Activated CD4-positive, alpha-beta T cell treated with anti-CD3 and anti-CD28 coated beads for 36 hours (primary cell): ENCODE data around the gene CDC42BPG. TPM values are rescaled to one million over a fixed set of nuclear protein-coding genes. Genes with fewer than 3 reads are reported as not detected.

Experiments
- ATAC-seq: fragments of 200-7000 bp; cut with Tn5 transposase; one replicate; pipeline ENCODE4 v1.10.0; 2021; ENCODE audit warnings: mild to moderate bottlenecking, moderate library complexity
- CTCF ChIA-PET: fragments of 350-600 bp; sonication (Branson Sonifier 250); formaldehyde crosslinking; loops from one replicate; lab custom pipeline; 2021; ENCODE audit warnings: antibody characterized with exemption; lab: Charles Lee
- POLR2A ChIA-PET: fragments of 350-600 bp; sonication (Branson Sonifier 250); formaldehyde crosslinking; loops from one replicate; lab custom pipeline; 2021; ENCODE audit warnings: antibody characterized with exemption, inconsistent platforms; lab: Charles Lee
- DNase-seq: peaks from one replicate; pipeline ENCODE4 v3.0.0-alpha.2; 2020
- H3K27ac Mint-ChIP-seq: one replicate; pipeline ENCODE4 v1.8.0; 2021; ENCODE audit warnings: mixed read lengths
- H3K27me3 Mint-ChIP-seq: one replicate; pipeline ENCODE4 v1.8.0; 2021; ENCODE audit warnings: mixed read lengths
- H3K36me3 Mint-ChIP-seq: one replicate; pipeline ENCODE4 v1.8.0; 2021; ENCODE audit warnings: low read depth, mixed read lengths
- H3K4me1 Mint-ChIP-seq: one replicate; pipeline ENCODE4 v1.8.0; 2021; ENCODE audit warnings: mixed read lengths
- H3K4me3 Mint-ChIP-seq: one replicate; pipeline ENCODE4 v1.8.0; 2021; ENCODE audit warnings: mild to moderate bottlenecking, moderate library complexity, mixed read lengths
- H3K9me3 Mint-ChIP-seq: one replicate; pipeline ENCODE4 v1.8.0; 2021; ENCODE audit warnings: low read depth, mixed read lengths
- intact Hi-C, 2 experiments: fragments of 100-400 bp; cut with DNase I in 1 of 2; cut with micrococcal nuclease in 1 of 2; formaldehyde crosslinking; loops; one replicate each; pipeline versions ENCODE4 v1.14.2 to v1.15.1; 2022 to 2024; cut with DNase I, micrococcal nuclease
- total RNA-seq, 2 experiments: library from RNA; stranded (reverse); gene quantifications; one replicate each; pipeline ENCODE4 v1.2.3, GENCODE V29; 2021

CDC42BPG gene
- total RNA-seq, 2 experiments from 2014 or later = 0.28 to 0.39 TPM

- intact Hi-C loops = no loop called here
- POLR2A ChIA-PET = no interaction called here
Observed at GRCh38 chr11:64842366-64842759, 2.1 kb downstream of the CDC42BPG start.

GRCh38 chr11:64841592-64842365 lies 2.7 kb downstream of the CDC42BPG start:
- DNase-seq (no peak), ATAC-seq (no peak)
- Mint-ChIP-seq H3K27me3 (no peaks in the 10 kb centered on the region), H3K27ac (no peak overlapping the region), H3K36me3 (no peaks in the 10 kb centered on the region), H3K4me1 (peaks cover 10% of the 10 kb centered on the region), H3K4me3 (no peak overlapping the region), H3K9me3 (no peaks in the 10 kb centered on the region)
- POLR2A ChIA-PET = no interaction called here
- CTCF ChIA-PET = interaction anchor here (1.0 to 15.7 kb wide), 2 partner anchors 51 to 174 kb away, joined by 3 to 377 read pairs; no protein-coding TSS in a partner anchor
- intact Hi-C loops = no loop called here

More at GRCh38 chr11:64842366-64842759, 2.1 kb downstream of the CDC42BPG start:
- Mint-ChIP-seq H3K27me3 (no peaks in the 10 kb centered on the region), H3K4me1 (peaks cover 15% of the 10 kb centered on the region), H3K27ac (no peak overlapping the region), H3K4me3 (no peak overlapping the region), H3K36me3 (no peaks in the 10 kb centered on the region), H3K9me3 (no peaks in the 10 kb centered on the region)
- CTCF ChIA-PET = interaction anchor here (0.5 to 15.7 kb wide), 3 partner anchors 50 to 173 kb away, joined by 3 to 377 read pairs (median 3); no protein-coding TSS in a partner anchor
- DNase-seq (no peak), ATAC-seq (no peak)

GRCh38 chr11:64839887-64840782 lies 4.3 kb downstream of the CDC42BPG start:
- intact Hi-C loops = no loop called here

GRCh38 chr11:64839335-64839734 lies 5.1 kb downstream of the CDC42BPG start:
- POLR2A ChIA-PET = no interaction called here
- H3K27me3 Mint-ChIP-seq = no peaks in the 10 kb centered on the region
- CTCF ChIA-PET = interaction anchor here (1.7 kb wide), 1 partner anchor 10 kb away, joined by 6 read pairs; no protein-coding TSS in a partner anchor

More at GRCh38 chr11:64839887-64840782, 4.3 kb downstream of the CDC42BPG start:
- ATAC-seq (no peak), DNase-seq (no peak)
- Mint-ChIP-seq H3K27me3 (no peaks in the 10 kb centered on the region), H3K4me1 (peaks cover 7% of the 10 kb centered on the region), H3K36me3 (no peaks in the 10 kb centered on the region), H3K9me3 (no peaks in the 10 kb centered on the region), H3K4me3 (no peak overlapping the region), H3K27ac (no peak overlapping the region)
- ChIA-PET POLR2A (interaction anchor here (0.6 kb wide), 1 partner anchor 202 kb away, joined by 4 read pairs; no protein-coding TSS in a partner anchor), CTCF (interaction anchor here (0.6 to 1.7 kb wide), 2 partner anchors 9 to 168 kb away, joined by 3 to 6 read pairs; no protein-coding TSS in a partner anchor)

GRCh38 chr11:64838600-64839334 lies 5.7 kb downstream of the CDC42BPG start:
- no peaks in the 10 kb centered on the region for H3K9me3 Mint-ChIP-seq
- ATAC-seq (no peak), DNase-seq (no peak)
- peaks cover under 1% of the 10 kb centered on the region for H3K4me1 Mint-ChIP-seq
- intact Hi-C loops = no loop called here
- no peaks in the 10 kb centered on the region for H3K36me3 Mint-ChIP-seq
- no peaks in the 10 kb centered on the region for H3K27me3 Mint-ChIP-seq
- CTCF ChIA-PET = no interaction called here
- H3K4me3 Mint-ChIP-seq = no peak overlapping the region
- POLR2A ChIA-PET = no interaction called here
- no peak overlapping the region for H3K27ac Mint-ChIP-seq

More at GRCh38 chr11:64839335-64839734, 5.1 kb downstream of the CDC42BPG start:
- Mint-ChIP-seq H3K4me3 (no peak overlapping the region), H3K27ac (no peak overlapping the region), H3K4me1 (peaks cover 4% of the 10 kb centered on the region), H3K36me3 (no peaks in the 10 kb centered on the region), H3K9me3 (no peaks in the 10 kb centered on the region)
- intact Hi-C loops = no loop called here
- ATAC-seq = no peak
- no peak for DNase-seq

- no peak overlapping the region for H3K27ac Mint-ChIP-seq
- ChIA-PET CTCF (no interaction called here), POLR2A (no interaction called here)
- H3K9me3 Mint-ChIP-seq = no peaks in the 10 kb centered on the region
- no peaks in the 10 kb centered on the region for H3K36me3 Mint-ChIP-seq
- no peaks in the 10 kb centered on the region for H3K4me1 Mint-ChIP-seq
- intact Hi-C loops = no loop called here
- ATAC-seq (no peak), DNase-seq (no peak)
- no peak overlapping the region for H3K4me3 Mint-ChIP-seq
- H3K27me3 Mint-ChIP-seq = no peaks in the 10 kb centered on the region
Observed at GRCh38 chr11:64837887-64838351, 6.5 kb downstream of the CDC42BPG start.

GRCh38 chr11:64836448-64837072 lies 7.9 kb downstream of the CDC42BPG start:
- H3K4me3 Mint-ChIP-seq = no peak overlapping the region
- no peaks in the 10 kb centered on the region for H3K4me1 Mint-ChIP-seq
- intact Hi-C loops = no loop called here
- CTCF ChIA-PET = interaction anchor here (1.2 kb wide), 1 partner anchor 9 kb away, joined by 3 read pairs; no protein-coding TSS in a partner anchor
- H3K36me3 Mint-ChIP-seq = no peaks in the 10 kb centered on the region
- H3K9me3 Mint-ChIP-seq = no peaks in the 10 kb centered on the region
- ATAC-seq (no peak), DNase-seq (no peak)
- no peaks in the 10 kb centered on the region for H3K27me3 Mint-ChIP-seq
- POLR2A ChIA-PET = no interaction called here
- no peak overlapping the region for H3K27ac Mint-ChIP-seq

GRCh38 chr11:64835616-64836447 lies 8.6 kb downstream of the CDC42BPG start:
- Mint-ChIP-seq H3K36me3 (no peaks in the 10 kb centered on the region), H3K4me3 (no peak overlapping the region), H3K9me3 (no peaks in the 10 kb centered on the region), H3K4me1 (no peaks in the 10 kb centered on the region), H3K27ac (no peak overlapping the region), H3K27me3 (no peaks in the 10 kb centered on the region)
- POLR2A ChIA-PET = no interaction called here
- ATAC-seq = no peak
- intact Hi-C loops = no loop called here
- CTCF ChIA-PET = interaction anchor here (0.6 to 1.0 kb wide), 2 partner anchors 8 to 23 kb away, joined by 3 read pairs; no protein-coding TSS in a partner anchor
- DNase-seq = no peak

- Mint-ChIP-seq H3K27ac (no peak overlapping the region), H3K4me1 (no peaks in the 10 kb centered on the region), H3K9me3 (no peaks in the 10 kb centered on the region), H3K4me3 (no peak overlapping the region), H3K27me3 (no peaks in the 10 kb centered on the region), H3K36me3 (no peaks in the 10 kb centered on the region)
- ChIA-PET CTCF (interaction anchor here (0.5 to 1.0 kb wide), 4 partner anchors 9 to 117 kb away, joined by 3 to 5 read pairs (median 3); no protein-coding TSS in a partner anchor), POLR2A (no interaction called here)
- ATAC-seq (no peak), DNase-seq (no peak)
- intact Hi-C loops = no loop called here
Observed at GRCh38 chr11:64834723-64835615, 9.5 kb downstream of the CDC42BPG start.
